Measurements from ENCODE around the gene FASN. TPM values are rescaled to one million over a fixed set of nuclear protein-coding genes. Genes with fewer than 3 reads are reported as not detected.

Gene FASN
- total RNA-seq, 1 experiment from 2014 or later: 28.7 TPM

DNA sequence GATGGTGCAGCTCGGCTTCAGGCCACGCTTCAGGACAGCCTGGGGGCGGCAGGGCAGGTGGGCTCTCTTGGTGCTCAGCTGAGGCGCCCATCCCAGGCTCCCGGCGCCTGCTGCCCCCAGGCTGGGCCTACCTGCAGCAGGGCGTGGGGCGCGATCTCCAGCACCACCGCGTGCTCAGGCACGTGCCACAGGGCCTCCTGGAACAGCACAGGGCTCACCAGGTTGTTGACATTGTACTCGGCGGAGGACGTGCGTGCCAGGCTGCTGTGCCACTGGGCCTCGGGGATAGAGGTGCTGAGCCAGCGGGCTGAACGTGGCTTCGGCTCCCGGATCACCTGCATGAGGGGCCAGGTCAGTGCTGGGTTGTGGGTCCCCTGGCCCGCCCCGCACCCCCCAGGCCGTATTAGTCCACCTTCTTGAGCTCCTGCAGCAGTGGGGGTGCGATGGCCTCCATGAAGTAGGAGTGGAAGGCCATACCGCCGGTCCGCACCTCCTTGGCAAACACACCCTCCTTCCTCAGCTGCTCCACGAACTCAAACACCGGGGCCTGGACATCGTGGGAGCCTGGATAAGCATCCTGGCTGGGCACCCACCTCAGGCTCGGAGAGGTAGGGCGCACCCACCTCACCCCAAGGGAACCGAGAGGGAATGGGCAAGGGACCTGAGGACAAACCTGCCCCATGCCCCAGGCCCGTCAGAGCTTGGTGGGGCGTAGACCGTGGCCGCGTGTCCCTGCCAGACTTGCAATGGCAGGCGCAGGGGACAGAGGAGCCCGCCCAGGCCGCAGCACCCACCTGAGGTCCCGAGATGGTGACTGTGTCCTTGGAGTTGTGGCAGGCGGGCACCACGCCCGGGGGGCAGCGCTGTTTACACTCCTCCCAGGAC lies 9.0 kb downstream of the FASN start:
- DNase-seq (ENCODE audit: low read depth): no peak

DNA sequence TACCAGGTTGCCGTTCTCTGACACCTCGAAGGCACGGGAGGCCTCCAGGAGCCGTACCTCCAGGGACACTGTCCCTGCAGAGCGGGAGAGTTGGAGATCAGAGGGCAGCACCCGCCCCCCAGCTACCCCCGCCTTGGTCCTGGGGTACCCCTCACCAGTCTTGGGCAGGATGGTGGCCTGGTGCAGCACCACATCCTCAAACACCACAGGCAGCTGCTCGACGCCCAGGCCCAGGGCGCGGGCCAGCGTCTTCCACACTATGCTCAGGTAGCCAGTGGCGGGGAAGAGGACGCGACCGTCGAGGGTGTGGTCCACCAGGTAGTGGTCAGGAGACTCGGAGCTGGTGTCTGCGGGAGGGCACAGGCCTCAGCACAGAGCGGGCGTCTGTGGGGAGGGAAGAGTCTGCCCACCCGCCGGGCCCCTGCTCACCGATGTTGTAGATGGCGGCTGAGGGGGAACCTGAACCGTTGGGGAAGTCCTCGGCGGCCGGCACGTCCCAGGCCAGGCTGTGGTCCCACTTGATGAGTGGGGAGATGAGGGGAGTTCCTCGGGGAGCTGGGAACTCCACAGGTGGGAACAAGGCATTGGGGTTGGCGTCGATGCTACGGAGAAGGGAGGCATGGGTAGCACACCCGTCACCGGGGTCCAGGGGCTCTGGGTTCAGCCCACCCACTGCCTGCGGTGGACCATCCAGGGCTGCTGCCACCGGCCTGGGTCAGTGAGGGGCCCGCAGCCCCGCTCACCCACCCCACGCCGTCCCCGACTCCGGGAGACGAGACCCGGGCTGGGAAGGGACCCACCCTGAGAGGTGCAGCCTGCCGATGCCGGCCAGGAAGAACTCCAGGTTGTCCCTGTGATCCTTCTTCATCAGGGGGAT lies 9.8 kb downstream of the FASN start:
- no peak for DNase-seq (ENCODE audit: low read depth)

DNA sequence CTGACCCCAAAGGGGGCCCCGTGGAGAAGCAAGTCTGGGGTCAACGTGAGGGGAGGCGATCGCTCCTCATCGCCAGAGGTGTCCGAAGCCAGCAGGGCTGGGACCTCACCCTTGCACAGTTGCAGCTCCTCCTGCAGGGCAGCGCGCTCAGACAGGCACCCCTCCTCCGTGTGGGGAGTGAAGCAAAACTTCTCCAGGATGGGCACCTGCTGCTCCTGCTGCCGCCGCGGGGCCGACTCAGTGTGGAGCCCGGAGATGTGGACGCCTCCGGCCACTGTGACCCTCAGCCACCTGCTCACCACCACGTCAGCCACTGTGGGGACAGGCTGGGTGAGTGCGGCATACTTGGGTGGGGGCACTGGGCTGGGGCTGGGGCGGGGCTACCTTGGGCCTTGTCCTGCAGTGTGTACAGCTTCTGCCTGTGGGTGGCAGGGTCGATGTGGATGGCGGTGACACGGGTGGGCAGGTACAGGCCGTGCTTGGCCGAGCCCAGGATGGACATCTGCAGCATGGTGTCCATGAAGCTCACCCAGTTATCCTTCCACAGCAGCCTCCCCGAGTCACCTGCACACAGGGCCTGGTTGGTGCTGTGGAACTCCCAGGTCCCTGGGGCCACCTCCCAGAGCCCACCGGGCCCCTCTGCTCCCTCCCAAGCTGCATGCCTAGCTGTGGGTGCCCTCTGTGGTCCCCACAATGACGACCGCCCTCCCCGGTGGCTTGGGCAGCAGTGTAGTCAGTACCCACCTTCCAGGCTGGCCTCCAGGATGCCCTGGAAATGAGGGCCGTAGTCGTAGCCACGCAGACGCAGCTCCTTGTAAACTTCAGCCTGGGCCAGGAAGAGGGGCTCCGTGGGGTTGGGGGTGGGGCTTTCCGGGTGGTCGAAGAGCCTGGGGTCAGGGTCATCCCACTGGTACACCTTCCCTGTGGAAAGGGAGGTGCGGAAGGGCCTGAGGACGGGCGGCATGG lies 10.8 kb downstream of the FASN start:
- no peak for DNase-seq (ENCODE audit: low read depth)

DNA sequence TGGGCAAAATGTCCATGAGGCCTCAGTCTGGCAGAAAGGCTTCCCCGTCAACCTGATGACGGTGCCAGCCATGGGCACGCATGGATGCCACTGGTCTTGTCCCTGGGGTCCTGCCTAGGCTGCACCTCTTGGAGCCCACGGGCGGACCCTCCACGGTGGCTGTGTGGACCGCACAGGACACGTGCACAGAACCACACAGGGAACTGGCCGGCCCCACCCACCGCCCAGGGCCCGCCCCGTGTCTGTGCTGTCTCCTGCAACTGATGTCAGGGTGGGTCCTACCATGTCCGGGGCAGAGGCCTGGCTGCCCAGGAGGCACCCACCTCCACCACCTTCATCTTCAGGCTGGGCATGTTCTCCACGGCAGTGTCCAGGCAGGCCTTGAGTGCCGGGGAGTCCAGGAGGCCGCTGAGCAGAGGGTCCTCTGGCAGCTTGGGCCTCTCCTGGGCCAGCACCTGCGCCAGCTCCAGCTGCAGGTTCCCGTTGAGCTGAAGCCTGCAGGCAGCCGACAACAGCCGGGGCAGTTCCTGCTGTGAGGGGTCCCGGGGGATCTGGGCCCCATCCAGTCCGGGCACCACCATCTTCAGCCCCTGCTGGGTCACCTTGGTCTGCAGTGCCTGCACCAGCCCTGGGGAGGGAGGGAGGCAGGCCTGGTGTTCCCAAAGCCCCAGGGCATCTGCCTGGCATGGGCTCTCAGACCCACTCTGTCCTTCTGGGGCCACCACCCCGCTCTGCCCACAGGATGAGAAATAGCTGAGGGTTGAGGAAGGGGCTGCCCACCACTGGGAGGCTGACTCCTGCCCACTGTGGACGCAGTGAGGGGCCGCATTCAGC lies 11.9 kb downstream of the FASN start:
- no peak for DNase-seq (ENCODE audit: low read depth)

DNA sequence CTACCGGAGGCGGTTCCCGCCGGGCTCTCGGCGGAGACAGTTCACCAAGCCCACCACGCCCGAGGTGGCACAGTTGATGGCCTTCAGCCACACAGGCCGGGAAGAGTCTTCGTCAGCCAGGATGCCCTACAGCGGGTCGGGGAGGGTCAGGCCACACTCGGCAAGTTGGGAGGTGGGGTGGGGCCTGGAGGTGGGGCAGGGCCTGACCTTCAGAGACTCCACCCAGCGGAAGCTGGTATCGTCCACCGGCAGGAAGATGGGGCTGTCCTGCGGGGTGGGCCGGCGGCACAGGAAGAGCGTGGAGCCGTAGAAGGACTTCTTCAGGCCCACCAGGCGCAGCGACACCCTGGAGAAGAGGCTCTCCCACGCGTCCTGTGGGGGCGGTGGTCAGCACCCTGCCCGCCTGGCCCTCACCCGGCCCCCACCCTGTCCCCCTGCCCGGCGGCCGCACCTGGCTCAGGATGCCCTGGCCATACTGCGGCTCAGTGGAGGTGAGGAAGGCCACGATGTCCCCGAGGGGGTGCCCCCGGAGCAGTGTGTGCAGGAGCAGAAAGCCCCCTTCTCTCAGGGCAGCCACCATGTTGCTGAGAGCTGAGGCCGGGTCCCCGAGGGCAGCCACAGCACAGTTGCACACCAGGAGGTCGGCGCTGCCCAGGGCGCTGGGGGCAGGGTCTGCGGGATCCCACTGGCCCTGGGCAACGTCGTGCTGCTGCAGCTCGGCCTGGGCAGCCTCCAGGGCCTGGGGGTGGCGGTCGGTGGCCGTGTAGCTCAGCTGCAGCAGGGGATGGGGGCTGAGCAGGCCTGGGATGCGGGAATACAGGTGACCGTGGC lies 12.8 kb downstream of the FASN start:
- no peak for DNase-seq (ENCODE audit: low read depth)

DNA sequence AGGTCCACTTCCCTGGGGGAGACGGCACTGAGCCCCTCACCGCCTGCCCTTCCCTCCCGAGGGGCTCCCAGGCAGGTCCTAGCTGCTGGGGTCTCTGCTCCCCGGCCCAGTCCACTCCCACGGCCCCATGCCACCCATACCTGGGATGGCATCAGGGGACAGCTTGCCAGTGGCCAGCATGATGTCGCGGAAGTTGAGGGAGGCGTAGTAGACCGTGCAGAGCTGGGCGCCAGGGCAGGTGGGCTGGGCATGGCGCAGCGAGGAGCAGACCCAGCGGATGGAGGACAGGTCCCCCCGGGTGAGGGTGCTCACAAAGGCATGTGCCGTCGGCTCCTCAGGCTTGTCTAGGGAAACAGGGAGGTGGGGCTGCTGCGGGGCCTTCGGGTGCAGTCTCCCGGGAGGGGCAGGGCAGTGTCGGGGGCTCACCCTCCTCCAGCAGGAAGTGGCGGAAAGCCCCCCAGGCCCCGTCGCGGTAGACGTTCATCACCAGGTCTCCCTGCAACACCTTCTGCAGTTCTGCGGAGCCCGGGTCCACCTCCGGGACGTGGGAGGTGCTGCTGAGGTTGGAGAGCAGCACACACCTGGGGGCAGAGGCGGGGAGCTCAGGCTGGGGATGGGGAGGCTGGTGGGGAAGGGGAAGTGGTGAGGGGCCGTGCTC lies 13.5 kb downstream of the FASN start:
- DNase-seq (ENCODE audit: low read depth): no peak

DNA sequence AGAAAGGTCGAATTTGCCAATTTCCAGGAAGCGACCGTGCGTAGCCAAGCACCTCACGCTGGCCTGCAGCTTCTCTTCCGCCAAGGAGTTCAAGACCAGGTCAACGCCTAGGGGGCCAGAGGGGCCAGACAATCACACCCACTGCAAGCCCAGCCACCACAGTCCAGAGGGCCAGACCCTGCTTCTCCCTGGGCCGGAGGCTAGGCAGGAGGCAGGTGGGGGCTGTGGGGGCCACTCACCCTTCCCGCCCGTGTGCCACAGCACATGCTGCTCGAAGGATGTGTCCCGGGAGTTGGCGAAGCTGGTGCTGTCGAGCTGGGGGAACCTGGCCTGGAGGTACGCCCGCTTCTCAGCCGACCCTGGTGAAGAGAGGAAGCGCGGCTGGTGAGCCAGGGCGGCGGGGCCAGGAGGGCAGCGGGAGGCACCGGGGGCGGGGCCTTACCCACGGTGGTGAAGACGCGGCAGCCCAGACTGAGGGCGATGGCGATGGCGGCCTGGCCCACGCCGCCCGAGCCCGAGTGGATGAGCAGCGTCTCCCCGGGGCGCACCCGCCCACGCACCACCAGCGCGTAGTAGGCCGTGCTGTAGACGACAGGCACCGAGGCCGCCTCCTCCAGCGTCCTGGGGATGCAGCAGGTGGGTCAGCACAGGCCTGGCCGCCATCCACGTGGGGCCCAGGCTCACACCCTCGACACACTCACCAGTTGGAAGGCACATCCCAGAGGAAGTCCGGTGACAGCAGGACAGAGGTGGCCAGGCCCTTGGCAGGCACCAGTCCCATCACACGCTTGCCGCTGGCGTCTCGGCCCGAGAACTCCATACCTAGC lies 14.3 kb downstream of the FASN start:
- DNase-seq (ENCODE audit: low read depth): no peak

DNA sequence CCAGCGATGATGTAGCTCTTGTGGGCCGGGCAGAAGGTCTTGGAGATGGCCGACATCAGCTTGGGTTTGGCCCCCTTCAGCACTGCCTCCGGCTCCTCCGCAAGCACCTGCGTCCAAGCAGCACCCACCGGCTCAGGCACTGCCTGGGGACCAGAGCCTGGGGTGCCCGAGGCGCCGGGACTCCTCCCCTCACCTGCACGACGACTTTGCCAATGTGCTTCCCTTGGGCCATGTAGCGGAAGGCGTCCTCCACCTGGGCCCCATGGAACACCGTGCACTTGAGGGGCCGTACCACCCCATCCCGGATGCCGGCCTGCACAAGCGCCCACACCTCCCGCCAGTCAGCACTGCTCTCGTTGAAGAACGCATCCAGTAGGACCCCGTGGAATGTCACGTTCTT lies 15.0 kb downstream of the FASN start:
- DNase-seq (ENCODE audit: low read depth): no peak

DNA sequence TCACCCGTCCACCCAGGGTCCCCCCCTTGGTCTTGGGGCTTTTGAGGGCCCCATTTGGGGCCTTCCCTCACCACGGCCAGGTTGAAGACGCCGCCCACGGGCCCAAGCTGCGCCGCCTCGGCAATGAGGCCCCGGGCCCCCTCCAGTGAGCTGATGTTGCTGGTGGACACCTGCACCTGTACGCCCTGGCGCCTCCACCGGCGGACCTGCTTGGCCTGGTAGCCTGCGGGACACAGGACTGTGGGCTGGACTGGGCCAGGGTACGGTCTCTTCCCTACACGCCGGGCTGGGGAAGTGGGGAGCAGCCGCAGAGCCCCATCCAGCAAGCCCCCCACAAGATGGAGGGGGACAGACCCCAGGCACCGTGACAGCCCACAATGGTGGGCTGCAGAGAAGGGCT lies 15.6 kb downstream of the FASN start:
- no peak for DNase-seq (ENCODE audit: low read depth)

DNA sequence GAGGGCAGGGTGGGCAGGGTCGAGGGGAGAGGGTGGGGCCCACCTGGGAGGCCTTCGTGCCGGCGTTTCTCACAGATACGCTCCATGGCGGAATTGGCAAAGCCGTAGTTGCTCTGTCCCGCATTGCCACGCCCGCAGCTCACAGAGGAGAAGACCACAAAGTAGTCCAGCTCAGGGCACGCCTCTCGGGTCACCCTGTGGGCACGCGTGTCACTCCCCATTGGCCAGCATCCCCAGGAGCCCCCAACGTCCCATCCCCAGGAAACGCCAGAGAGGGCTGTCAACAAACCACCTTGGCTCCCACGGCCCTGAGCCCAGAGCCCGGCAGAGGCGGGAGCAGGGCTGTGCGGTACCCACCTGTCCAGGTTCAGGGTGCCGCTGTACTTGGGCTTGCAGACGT lies 16.1 kb downstream of the FASN start:
- DNase-seq (ENCODE audit: low read depth): no peak

DNA sequence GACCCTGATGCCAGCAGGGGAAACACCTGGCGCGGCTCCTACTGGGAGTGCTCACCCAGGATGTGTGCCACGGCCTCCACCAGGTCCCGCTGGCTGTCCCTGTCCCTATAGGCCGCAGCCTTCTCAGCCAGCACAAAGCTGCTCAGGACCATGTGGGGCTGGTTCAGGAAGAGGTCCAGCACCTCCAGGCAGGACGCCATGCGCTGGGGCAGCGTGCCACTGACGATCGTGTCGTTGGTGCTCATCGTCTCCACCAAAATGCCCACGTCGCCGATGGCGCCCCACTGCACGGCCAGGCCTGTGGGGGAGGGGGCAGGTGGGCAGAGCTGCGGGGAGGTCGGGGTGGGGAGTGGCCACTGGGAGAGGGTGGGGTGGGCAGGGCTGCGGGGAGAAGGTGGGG lies 16.5 kb downstream of the FASN start:
- no peak for DNase-seq (ENCODE audit: low read depth)

DNA sequence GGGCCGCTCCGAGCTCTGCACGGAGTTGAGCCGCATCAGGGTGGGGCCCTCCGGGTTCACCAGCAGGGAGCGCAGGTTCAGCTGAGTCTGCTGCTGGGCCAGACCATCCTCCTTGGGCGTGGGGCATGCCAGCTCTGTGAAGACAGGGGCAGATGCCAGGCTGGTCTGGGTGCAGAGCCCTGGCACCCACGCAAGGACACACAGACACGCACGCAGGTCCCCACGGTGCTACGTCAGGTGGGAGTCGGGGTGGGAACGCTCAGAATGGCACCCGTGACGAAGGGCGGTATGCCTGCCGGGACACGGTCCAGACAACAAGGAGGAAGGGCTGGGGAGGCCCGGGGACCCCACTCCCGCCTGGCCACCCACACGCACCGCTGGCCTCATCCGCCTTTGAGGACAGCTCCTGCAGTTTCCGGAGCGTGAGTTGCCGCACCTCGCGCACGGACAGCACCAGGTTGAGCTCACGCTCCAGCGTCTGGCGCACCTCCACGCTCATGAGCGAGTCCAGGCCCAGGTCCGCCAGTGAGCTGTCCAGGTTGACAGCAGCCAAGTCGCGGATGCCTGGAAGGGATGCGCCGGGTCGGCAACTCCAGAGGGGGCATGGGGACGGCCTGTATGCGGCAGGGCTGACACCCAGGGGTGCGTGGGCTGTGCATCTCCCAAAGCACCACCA lies 17.1 kb downstream of the FASN start:
- DNase-seq (ENCODE audit: low read depth): no peak

DNA sequence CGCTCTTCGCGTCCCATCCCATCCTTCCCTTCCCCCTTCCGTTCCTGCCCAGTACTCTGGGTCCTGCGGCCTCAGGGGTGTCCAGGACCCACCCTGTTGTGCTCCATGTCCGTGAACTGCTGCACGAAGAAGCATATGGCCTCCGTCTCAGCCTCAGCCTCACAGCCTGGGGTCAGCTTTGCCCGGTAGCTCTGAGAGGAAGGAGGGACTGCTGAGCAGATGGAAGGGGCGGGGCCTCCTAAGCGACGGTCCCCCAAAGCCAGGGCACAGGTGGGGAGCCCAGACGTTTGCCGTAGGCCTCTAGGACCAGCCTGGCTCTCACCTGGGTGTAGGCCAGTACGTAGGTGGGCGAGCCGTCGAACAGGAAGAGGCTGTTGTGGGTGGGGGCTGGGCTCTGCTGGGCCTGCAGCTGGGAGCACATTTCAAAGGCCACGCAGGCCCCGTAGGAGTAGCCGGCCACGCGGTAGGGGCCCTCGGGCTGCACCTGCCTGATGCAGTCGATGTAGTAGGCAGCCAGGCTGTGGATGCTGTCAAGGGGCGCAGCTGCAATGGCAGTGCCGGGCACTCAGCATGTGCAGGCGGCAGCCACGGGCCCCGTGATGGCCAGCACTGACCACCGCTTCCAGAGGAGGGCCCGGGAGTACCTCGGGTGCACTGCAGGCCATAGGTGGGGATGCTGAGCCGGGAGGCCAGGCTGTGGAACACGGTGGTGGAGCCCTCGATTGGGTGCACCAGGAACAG lies 17.8 kb downstream of the FASN start:
- DNase-seq (ENCODE audit: low read depth): no peak

DNA sequence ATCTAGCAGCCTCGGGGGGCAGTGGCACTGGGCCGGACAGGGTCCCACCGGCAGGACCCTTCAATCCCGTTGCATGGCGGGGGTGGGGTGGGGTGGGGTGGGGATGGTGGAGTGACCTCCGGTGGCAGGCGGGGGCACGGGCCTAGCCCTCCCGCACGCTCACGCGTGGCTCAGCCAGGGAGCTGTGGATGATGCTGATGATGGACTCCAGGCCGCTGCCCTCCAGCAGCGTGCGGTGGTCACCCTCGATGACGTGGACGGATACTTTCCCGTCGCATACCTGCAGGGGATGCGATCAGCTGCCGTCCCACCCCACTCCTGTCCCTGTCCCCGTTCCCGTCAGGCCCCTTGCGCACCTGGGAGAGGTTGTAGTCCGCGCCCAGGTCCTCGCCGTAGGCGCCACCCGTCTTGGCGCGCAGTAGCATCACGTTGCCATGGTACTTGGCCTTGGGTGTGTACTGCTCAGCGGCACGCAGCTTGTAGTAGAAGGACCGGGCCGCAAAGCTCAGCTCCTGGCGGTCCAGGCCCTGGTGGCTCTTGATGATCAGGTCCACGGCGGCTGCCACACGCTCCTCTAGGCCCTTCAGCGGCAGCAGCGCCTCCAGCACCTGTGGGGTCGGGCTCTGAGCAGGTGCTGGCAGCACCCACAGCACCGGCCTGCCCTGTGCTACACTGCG lies 18.9 kb downstream of the FASN start:
- DNase-seq (ENCODE audit: low read depth): no peak

DNA sequence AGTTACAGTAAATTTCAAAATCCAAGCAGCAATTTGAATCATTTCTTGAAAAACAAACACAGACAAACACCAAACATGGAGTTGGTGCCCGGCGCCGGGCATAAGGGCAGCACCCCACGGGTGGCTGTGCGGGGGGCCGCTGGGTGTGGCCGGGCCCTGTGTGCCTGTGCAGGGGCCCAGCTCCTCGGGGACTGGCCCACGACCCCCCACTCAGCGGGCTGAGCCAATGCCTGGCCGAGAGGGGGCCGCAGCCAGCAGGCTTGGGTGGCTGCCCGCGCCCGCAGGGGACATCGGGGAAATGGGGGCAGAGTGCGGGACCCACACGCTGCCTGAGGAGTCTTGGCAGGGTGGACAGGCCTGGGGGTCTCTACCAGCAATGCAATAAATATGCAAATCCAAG lies 19.6 kb downstream of the FASN start:
- no peak for DNase-seq (ENCODE audit: low read depth)

DNA sequence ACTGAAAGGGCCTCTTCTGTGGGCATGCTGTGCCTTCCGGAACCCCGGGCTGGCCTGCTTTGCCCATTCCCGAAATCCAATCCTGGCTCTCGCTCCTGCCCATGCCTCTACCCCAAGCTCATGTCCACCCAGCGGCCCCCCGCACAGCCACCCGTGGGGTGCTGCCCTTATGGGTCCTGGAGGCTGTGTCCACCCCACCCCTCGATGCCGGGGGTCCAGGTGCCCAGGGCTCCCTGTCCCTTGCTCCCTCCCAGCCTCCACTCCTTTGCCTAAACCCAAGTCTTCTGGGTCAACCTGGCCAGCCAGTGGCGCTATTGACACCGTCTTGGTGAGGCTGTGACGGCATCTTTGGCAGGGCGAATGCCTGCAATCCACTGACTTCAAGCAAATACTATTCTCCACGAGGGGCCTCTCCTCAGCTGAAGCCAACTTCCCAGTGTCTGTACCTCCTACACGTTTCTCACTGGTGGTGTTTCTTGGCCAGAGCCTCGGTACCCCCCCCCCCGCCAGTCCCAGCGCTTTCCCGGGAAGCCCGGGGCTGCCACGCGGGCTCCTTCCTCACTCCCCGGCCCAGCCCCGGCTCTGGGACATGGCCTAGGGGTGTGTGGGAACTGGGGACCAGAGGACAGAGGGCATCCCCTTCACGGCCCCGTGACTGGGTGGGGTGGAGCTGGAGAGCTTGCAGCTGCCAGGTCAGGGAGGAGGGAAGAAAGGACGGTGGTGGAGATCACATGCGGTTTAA lies 20.2 kb downstream of the FASN start:
- no peak for DNase-seq (ENCODE audit: low read depth)

Data from RPMI7951 (cell line).